Neuronal stem cell (in vitro differentiated cells): Measurements from ENCODE around the gene THBS2.
"Not testable (repeated sequence)": the region's sequence is repeated elsewhere in the genome, so short reads cannot be mapped to it uniquely, and the experiment has no call there.

Experiments used
- DNase-seq: peaks from one replicate; pipeline ENCODE4 v3.0.0-alpha.2; 2013; ENCODE audit warnings: low spot score
- H2AFZ ChIP-seq: one replicate; pipeline ENCODE4 v1.6.1; 2013; ENCODE audit warnings: mild to moderate bottlenecking, low read length, inconsistent platforms
- H2AK5ac ChIP-seq: 2 replicates; pipeline ENCODE4 v1.6.1; 2013; ENCODE audit warnings: low read depth, mild to moderate bottlenecking, inconsistent platforms, low read length, moderate library complexity, mixed read lengths
- H2BK120ac ChIP-seq: 2 replicates; pipeline ENCODE4 v1.6.1; 2013; ENCODE audit warnings: low read depth, mild to moderate bottlenecking, inconsistent platforms, low read length, moderate library complexity, mixed read lengths
- H2BK12ac ChIP-seq: one replicate; pipeline ENCODE4 v1.6.1; 2013; ENCODE audit warnings: low read length, inconsistent platforms
- H2BK15ac ChIP-seq: 2 replicates; pipeline ENCODE4 v1.6.1; 2013; ENCODE audit warnings: mild to moderate bottlenecking, low read length, inconsistent platforms, mixed read lengths
- H2BK5ac ChIP-seq: one replicate; pipeline ENCODE4 v1.6.1; 2013; ENCODE audit warnings: inconsistent platforms, mild to moderate bottlenecking, low read length, moderate library complexity
- H3K14ac ChIP-seq: one replicate; pipeline ENCODE4 v1.6.1; 2013; ENCODE audit warnings: low read length, inconsistent platforms
- H3K18ac ChIP-seq: 2 replicates; pipeline ENCODE4 v1.6.1; 2013; ENCODE audit warnings: low read length, inconsistent platforms
- H3K23ac ChIP-seq: 2 replicates; pipeline ENCODE4 v1.6.1; 2013; ENCODE audit warnings: low read depth, mild to moderate bottlenecking, mixed read lengths, low read length, inconsistent platforms; ENCODE audit not compliant: poor library complexity
- H3K27ac ChIP-seq: replicated peaks from 3 replicates; pipeline ENCODE4 v1.5.1; 2013; ENCODE audit warnings: low read length, inconsistent platforms
- H3K27me3 ChIP-seq, 3 experiments: 2 replicates each; pipeline ENCODE4 v1.6.1; 2013; ENCODE audit warnings: low read length in 3 of 3, mild to moderate bottlenecking in 2 of 3, inconsistent platforms in 1 of 3, low read depth in 1 of 3, mixed read lengths in 1 of 3, moderate library complexity in 1 of 3; ENCODE audit not compliant: control insufficient read depth in 3 of 3, insufficient read depth in 3 of 3
- H3K36me3 ChIP-seq, 2 donors: replicated peaks in 1 of 2; 2 replicates each; pipeline ENCODE4 v1.6.1; 2013; ENCODE audit warnings: low read length in 2 of 2; ENCODE audit not compliant: control insufficient read depth in 2 of 2, insufficient read depth in 2 of 2
- H3K4ac ChIP-seq: 2 replicates; pipeline ENCODE4 v1.6.1; 2013; ENCODE audit warnings: inconsistent platforms, mild to moderate bottlenecking, low read length, moderate library complexity
- H3K4me1 ChIP-seq, 2 donors: 1 replicate in 1 of 2; 2 replicates in 1 of 2; pipeline ENCODE4 v1.6.1; 2013; ENCODE audit warnings: low read length in 2 of 2, low read depth in 1 of 2; ENCODE audit not compliant: control insufficient read depth in 2 of 2, insufficient read depth in 1 of 2
- H3K4me2 ChIP-seq: one replicate; pipeline ENCODE4 v1.6.1; 2013; ENCODE audit warnings: mild to moderate bottlenecking, low read length, inconsistent platforms; ENCODE audit not compliant: insufficient read depth, poor library complexity, severe bottlenecking
- H3K4me3 ChIP-seq, 2 donors: 2 replicates each; pipeline ENCODE4 v1.5.1; 2013; ENCODE audit warnings: low read length in 2 of 2, mild to moderate bottlenecking in 2 of 2, inconsistent platforms in 1 of 2, moderate library complexity in 1 of 2
- H3K79me1 ChIP-seq: one replicate; pipeline ENCODE4 v1.6.1; 2013; ENCODE audit warnings: low read depth, mild to moderate bottlenecking, inconsistent platforms, low read length, moderate library complexity
- H3K9ac ChIP-seq: one replicate; pipeline ENCODE4 v1.6.1; 2013; ENCODE audit warnings: mild to moderate bottlenecking, low read depth, low read length, inconsistent platforms; ENCODE audit not compliant: poor library complexity
- H3K9me3 ChIP-seq, 2 donors: replicated peaks in 1 of 2; 2 replicates each; pipeline versions ENCODE3 to v1.6.1; 2013; ENCODE audit warnings: low read length in 2 of 2, mild to moderate bottlenecking in 2 of 2, inconsistent platforms in 1 of 2, low read depth in 1 of 2, mixed read lengths in 1 of 2, moderate library complexity in 1 of 2; ENCODE audit not compliant: control insufficient read depth in 2 of 2, insufficient read depth in 1 of 2
- H4K8ac ChIP-seq: one replicate; pipeline ENCODE4 v1.6.1; 2013; ENCODE audit warnings: low read depth, mild to moderate bottlenecking, inconsistent platforms, low read length, moderate library complexity
- H4K91ac ChIP-seq: one replicate; pipeline ENCODE4 v1.6.1; 2013; ENCODE audit warnings: low read length, low read depth, mild to moderate bottlenecking, inconsistent platforms; ENCODE audit not compliant: poor library complexity
- WGBS, 2 donors: extraction: QIAGEN DNeasy Blood & Tissue Kit; methylation state at CpG; one replicate each; pipeline ENCODE4 v1.1.7; 2013; ENCODE audit warnings: missing lambda C conversion rate in 2 of 2, mixed read lengths in 1 of 2; ENCODE audit not compliant: insufficient read length in 2 of 2, insufficient replicate concordance in 1 of 2; ENCODE audit errors: extremely low coverage in 2 of 2; 5-methylcytosine and 5-hydroxymethylcytosine counted together

THBS2 gene

GRCh38 chr6:169198885-169199284 is 54.8 kb downstream of the THBS2 start:
- Histone ChIP-seq H3K9ac (no peak overlapping the region), H3K4ac (no peak overlapping the region), H3K4me2 (no peak overlapping the region), H3K4me3 (no peak overlapping the region), H2BK120ac (no peak overlapping the region), H3K79me1 (no peaks in the 10 kb centered on the region), H3K36me3 (no peaks in the 10 kb centered on the region), H2AK5ac (no peak overlapping the region), H3K9me3 (peaks cover 0 to 2% of the 10 kb centered on the region in 2 donors), H2BK15ac (no peak overlapping the region), H2AFZ (no peak overlapping the region), H3K18ac (no peak overlapping the region), H3K23ac (no peak overlapping the region), H3K14ac (no peak overlapping the region), H3K27me3 (peaks cover 0 to 3% (median 0%) of the 10 kb centered on the region in 3 experiments), H4K91ac (no peak overlapping the region), H2BK12ac (no peak overlapping the region), H2BK5ac (no peak overlapping the region), H3K4me1 (no peaks in the 10 kb centered on the region), H3K27ac (no peak overlapping the region), H4K8ac (no peak overlapping the region)
- WGBS, 2 donors = no CpG with 5 or more reads among the region's 3 CpGs
- DNase-seq = no peak

GRCh38 chr6:169197929-169198328 is 55.7 kb downstream of the THBS2 start:
- not testable (repeated sequence) for H3K4me2 ChIP-seq, H3K23ac ChIP-seq, H2BK120ac ChIP-seq, H3K4me3 ChIP-seq, H2BK12ac ChIP-seq, H3K9ac ChIP-seq, H3K18ac ChIP-seq, H3K27ac ChIP-seq, H3K36me3 ChIP-seq, H2BK5ac ChIP-seq, H4K8ac ChIP-seq, H3K14ac ChIP-seq, H2AFZ ChIP-seq, H4K91ac ChIP-seq, H3K79me1 ChIP-seq, H3K27me3 ChIP-seq, H3K9me3 ChIP-seq, H2BK15ac ChIP-seq, H3K4me1 ChIP-seq, H2AK5ac ChIP-seq, DNase-seq, H3K4ac ChIP-seq
- no CpG with 5 or more reads among the region's 15 CpGs for WGBS, 2 donors

- H2BK12ac ChIP-seq, H2AK5ac ChIP-seq, H3K27me3 ChIP-seq, H3K79me1 ChIP-seq, H3K14ac ChIP-seq, H3K36me3 ChIP-seq, H3K9ac ChIP-seq, H3K4me3 ChIP-seq, H4K8ac ChIP-seq, H3K27ac ChIP-seq, H4K91ac ChIP-seq, H3K23ac ChIP-seq, H2BK5ac ChIP-seq, H3K4ac ChIP-seq, H2BK15ac ChIP-seq, DNase-seq, H3K9me3 ChIP-seq, H2BK120ac ChIP-seq, H2AFZ ChIP-seq, H3K4me1 ChIP-seq, H3K4me2 ChIP-seq, H3K18ac ChIP-seq: not testable (repeated sequence)
- WGBS, 2 donors = no CpG with 5 or more reads among the region's 2 CpGs
Measured at GRCh38 chr6:169196279-169196678, 57.4 kb downstream of the THBS2 start.

- Histone ChIP-seq H3K4ac (no peak overlapping the region), H4K8ac (no peak overlapping the region), H3K23ac (no peak overlapping the region), H3K9ac (no peak overlapping the region), H3K4me1 (peaks cover 0 to 10% of the 10 kb centered on the region in 2 donors), H3K18ac (no peak overlapping the region), H3K27ac (no peak overlapping the region), H2AFZ (no peak overlapping the region), H3K79me1 (no peaks in the 10 kb centered on the region), H2AK5ac (no peak overlapping the region), H2BK5ac (no peak overlapping the region), H3K9me3 (no peaks in the 10 kb centered on the region), H3K4me2 (no peak overlapping the region), H3K36me3 (no peaks in the 10 kb centered on the region), H3K27me3 (no peaks in the 10 kb centered on the region), H2BK120ac (no peak overlapping the region), H2BK12ac (no peak overlapping the region), H3K14ac (no peak overlapping the region), H2BK15ac (no peak overlapping the region), H4K91ac (no peak overlapping the region), H3K4me3 (no peak overlapping the region)
- DNase-seq = no peak
- no CpG with 5 or more reads among the region's 2 CpGs for WGBS, 2 donors
Measured at GRCh38 chr6:169194737-169195136, 58.9 kb downstream of the THBS2 start.
